Activated CD4-positive, alpha-beta T cell treated with anti-CD3 and anti-CD28 coated beads, Interleukin-10, Interleukin-2, amounts not matched to agents 100 ng/mL and 50 ng/mL, durations not matched to agents 16 hours and 8 hours (primary cell): Measurements from ENCODE around the gene CHST7.

Source experiments
- DNase-seq: peaks from one replicate; pipeline ENCODE4 v3.0.0-alpha.2; 2020

The CHST7 gene

GRCh38 chrX:46573892-46574773, 568 bp downstream of the CHST7 start:
- DNase-seq = peak; percentile 67

GRCh38 chrX:46574774-46575381, 1.3 kb downstream of the CHST7 start:
- DNase-seq = peak; percentile 52

- no peak for DNase-seq
These were observed 2.0 kb downstream of the CHST7 start for GRCh38 chrX:46575586-46575985.

- DNase-seq = no peak
These were observed 2.4 kb downstream of the CHST7 start for GRCh38 chrX:46575991-46576392.

- DNase-seq = no peak
These were observed 2.9 kb downstream of the CHST7 start for GRCh38 chrX:46576458-46576857.

GRCh38 chrX:46577221-46578005, 3.8 kb downstream of the CHST7 start:
- DNase-seq = no peak

- DNase-seq = no peak
These were observed 5.7 kb downstream of the CHST7 start for GRCh38 chrX:46579250-46579649.

GRCh38 chrX:46580613-46581012, 7.0 kb downstream of the CHST7 start:
- DNase-seq = no peak

GRCh38 chrX:46582325-46582724, 8.8 kb downstream of the CHST7 start:
- DNase-seq = no peak

GRCh38 chrX:46582966-46583365, 9.4 kb downstream of the CHST7 start:
- DNase-seq = no peak

GRCh38 chrX:46584736-46585135, 11.2 kb downstream of the CHST7 start:
- no peak for DNase-seq

- peak; percentile 69 for DNase-seq
These were observed 13.6 kb downstream of the CHST7 start for GRCh38 chrX:46587158-46587557.

- no peak for DNase-seq
These were observed 14.2 kb downstream of the CHST7 start for GRCh38 chrX:46587753-46588171.

- DNase-seq = peak; percentile 56
These were observed 14.7 kb downstream of the CHST7 start for GRCh38 chrX:46588263-46588662.

GRCh38 chrX:46589977-46590723, 16.6 kb downstream of the CHST7 start:
- DNase-seq = no peak

- DNase-seq = no peak
These were observed 21.5 kb downstream of the CHST7 start for GRCh38 chrX:46595084-46595483.

GRCh38 chrX:46597208-46597607, 23.6 kb downstream of the CHST7 start:
- DNase-seq = no peak

- DNase-seq = no peak
These were observed 24.2 kb downstream of the CHST7 start for GRCh38 chrX:46597771-46598170.

- DNase-seq = no peak
These were observed 25.5 kb downstream of the CHST7 start for GRCh38 chrX:46599051-46599560.

GRCh38 chrX:46601283-46601682, 27.7 kb downstream of the CHST7 start:
- no peak for DNase-seq

- no peak for DNase-seq
These were observed 29.0 kb downstream of the CHST7 start for GRCh38 chrX:46602468-46603102.

GRCh38 chrX:46607916-46608315, 34.4 kb downstream of the CHST7 start:
- no peak for DNase-seq
